ENCODE measurements around the gene IQSEC1. TPM values are rescaled to one million over a fixed set of nuclear protein-coding genes. Genes with fewer than 3 reads are reported as not detected.

The IQSEC1 gene
- total RNA-seq, 4 donors from 2014 or later: 33.6 to 72.0 (median 55.9) TPM

DNA sequence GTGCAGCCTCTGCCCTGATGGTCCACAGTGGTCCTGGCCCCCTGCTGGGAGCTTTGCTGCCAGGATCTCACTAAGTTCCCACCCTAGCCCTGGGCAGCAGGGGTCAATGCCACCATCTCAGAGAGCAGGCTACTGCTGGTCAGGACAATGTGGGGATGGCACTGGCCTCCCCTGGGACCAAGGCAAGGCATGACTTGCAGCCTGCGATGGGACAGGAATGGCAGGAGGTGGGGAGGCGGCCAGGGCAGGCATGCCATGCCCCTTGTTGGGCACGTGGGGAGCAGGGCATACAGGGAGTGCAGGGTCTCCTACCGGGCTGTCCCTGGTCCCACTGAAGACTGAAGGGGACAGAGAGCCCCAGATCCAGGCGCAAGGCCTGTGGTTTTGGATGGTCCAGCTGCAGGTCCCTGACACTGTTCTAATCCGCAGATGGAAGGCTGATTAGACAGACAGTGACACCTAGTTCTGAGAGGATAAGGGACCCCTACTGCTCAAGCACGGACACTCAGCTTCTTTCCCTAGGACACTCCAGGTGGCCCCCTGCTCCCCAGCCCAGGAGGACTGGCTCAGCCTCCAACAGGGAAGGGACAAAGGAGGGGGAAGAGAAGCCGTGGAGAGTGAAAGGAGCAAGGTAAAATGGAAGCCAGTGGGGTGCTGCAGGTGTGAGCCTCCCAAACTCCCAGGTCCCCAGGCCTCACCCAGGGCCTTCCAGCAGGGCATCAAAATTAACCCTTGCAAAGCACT is 162.7 kb downstream of the IQSEC1 start:
- TF ChIP-seq, protein P1, sequence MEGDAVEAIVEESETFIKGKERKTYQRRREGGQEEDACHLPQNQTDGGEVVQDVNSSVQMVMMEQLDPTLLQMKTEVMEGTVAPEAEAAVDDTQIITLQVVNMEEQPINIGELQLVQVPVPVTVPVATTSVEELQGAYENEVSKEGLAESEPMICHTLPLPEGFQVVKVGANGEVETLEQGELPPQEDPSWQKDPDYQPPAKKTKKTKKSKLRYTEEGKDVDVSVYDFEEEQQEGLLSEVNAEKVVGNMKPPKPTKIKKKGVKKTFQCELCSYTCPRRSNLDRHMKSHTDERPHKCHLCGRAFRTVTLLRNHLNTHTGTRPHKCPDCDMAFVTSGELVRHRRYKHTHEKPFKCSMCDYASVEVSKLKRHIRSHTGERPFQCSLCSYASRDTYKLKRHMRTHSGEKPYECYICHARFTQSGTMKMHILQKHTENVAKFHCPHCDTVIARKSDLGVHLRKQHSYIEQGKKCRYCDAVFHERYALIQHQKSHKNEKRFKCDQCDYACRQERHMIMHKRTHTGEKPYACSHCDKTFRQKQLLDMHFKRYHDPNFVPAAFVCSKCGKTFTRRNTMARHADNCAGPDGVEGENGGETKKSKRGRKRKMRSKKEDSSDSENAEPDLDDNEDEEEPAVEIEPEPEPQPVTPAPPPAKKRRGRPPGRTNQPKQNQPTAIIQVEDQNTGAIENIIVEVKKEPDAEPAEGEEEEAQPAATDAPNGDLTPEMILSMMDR (IDR thresholded peaks at IDR 0.05): no peak
- ATAC-seq (ENCODE audit: low FRiP score) (no peak), DNase-seq (ENCODE audit: low spot score) (no peak)

DNA sequence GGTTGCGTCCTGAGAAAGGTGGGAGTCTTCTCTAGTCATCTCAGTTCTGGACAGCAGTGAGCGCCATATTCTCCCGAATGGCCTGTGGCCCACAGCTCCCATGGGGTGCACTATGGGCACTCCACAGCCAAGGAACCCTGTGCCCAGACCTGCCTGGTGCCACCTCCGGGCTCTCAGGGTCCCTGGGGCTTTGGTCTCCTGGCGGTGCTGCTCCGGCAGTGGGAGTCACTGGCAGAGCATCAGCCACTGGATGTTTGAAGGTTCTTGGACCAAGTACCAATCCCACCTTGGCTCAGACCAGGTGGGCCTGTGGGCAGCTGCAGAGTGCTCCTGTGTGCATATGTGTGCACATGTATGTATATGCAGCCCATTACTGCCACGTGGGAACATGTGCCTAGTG is 163.5 kb downstream of the IQSEC1 start:
- no peak for ATAC-seq (ENCODE audit: low FRiP score)
- TF ChIP-seq, protein P1 (IDR thresholded peaks at IDR 0.05): no peak
- no peak for DNase-seq (ENCODE audit: low spot score)

- ATAC-seq (ENCODE audit: low FRiP score) (no peak), DNase-seq (ENCODE audit: low spot score) (no peak)
- TF ChIP-seq, protein P1 (IDR thresholded peaks at IDR 0.05): no peak
Observed at GRCh38 chr3:12908859-12909258, 164.4 kb downstream of the IQSEC1 start.

DNA sequence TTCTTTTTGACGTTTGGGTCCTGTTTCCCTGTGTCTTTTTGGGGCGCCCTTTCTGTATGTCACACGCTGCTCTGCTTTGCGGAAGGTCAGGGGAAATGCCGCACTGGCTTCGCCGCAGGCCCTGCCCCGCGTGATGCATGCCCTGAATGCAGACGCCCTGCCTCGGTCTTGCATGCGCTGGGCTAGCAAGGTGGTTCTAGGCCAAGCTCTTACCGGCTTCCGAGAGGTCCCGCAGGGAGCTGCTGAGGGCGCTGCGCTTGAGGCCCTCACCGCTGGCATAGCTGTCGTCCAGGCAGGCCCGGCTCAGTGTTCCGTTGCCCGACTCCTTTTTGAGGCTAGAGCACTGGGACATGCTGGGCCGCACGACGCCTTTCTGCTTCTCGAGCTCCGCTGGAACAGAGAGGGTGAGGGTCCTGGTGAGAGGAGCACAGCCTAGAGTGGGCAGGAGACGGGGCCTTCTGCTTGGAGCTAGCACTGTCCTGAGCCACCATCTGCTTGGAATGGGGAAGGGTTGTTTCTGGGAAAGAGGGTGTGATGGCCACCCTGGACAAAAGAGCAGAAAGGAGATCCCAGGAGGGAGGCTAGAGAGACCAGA is 165.0 kb downstream of the IQSEC1 start:
- TF ChIP-seq, protein P1 (IDR thresholded peaks at IDR 0.05): no peak
- no peak for ATAC-seq (ENCODE audit: low FRiP score)
- no peak for DNase-seq (ENCODE audit: low spot score)

GRCh38 chr3:12907729-12908128 is 165.5 kb downstream of the IQSEC1 start:
- ATAC-seq (ENCODE audit: low FRiP score) (no peak), DNase-seq (ENCODE audit: low spot score) (no peak)
- TF ChIP-seq, protein P1 (IDR thresholded peaks at IDR 0.05): no peak

GRCh38 chr3:12907296-12907695 is 165.9 kb downstream of the IQSEC1 start:
- DNase-seq (ENCODE audit: low spot score): no peak
- TF ChIP-seq, protein P1 (IDR thresholded peaks at IDR 0.05): no peak
- ATAC-seq (ENCODE audit: low FRiP score): no peak

DNA sequence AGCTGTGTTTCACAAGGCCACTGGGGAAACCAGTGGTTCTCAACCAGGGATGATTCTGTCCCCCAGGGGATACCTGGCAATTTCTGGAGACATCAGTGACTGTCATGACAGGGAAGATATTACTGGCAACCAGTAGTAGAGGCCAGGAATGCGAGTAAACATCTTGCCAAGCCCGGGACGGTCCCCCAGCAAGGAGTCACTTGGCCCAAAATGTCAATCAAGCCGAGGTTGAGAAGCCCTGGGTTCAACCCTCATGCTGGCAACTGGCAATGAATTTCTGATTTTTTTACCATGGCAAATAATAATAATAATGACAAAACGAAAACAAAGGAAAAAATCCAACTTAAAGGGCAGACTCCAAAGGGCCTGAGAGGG is 166.3 kb downstream of the IQSEC1 start:
- TF ChIP-seq, protein P1 (IDR thresholded peaks at IDR 0.05): no peak
- ATAC-seq (ENCODE audit: low FRiP score) (no peak), DNase-seq (ENCODE audit: low spot score) (no peak)

Data from omental fat pad (tissue), 4 donors.